Activated CD4-positive, CD25-positive, alpha-beta regulatory T cell treated with anti-CD3 and anti-CD28 coated beads, Interleukin-2, amount 50 U/mL, for 72 hours (primary cell): Measurements from ENCODE around the gene CLEC16A.
"Not testable (repeated sequence)": the region's sequence is repeated elsewhere in the genome, so short reads cannot be mapped to it uniquely, and the experiment has no call there.

ENCODE experiments used
- DNase-seq: peaks from one replicate; pipeline ENCODE4 v3.0.0; 2021

The CLEC16A gene

GRCh38 chr16:11089504-11090124 lies 145.2 kb downstream of the CLEC16A start:
- no peak for DNase-seq

GRCh38 chr16:11090232-11090631 lies 145.9 kb downstream of the CLEC16A start:
- no peak for DNase-seq

GRCh38 chr16:11091021-11091785 lies 146.8 kb downstream of the CLEC16A start:
- DNase-seq, result no peak

GRCh38 chr16:11092788-11093571 lies 148.6 kb downstream of the CLEC16A start:
- no peak for DNase-seq

GRCh38 chr16:11093572-11094074 lies 149.3 kb downstream of the CLEC16A start:
- DNase-seq, result peak; percentile 41

- DNase-seq, result peak; percentile 58
Observed at GRCh38 chr16:11094075-11094856, 149.9 kb downstream of the CLEC16A start.

- no peak for DNase-seq
Observed at GRCh38 chr16:11094857-11095565, 150.6 kb downstream of the CLEC16A start.

GRCh38 chr16:11095935-11096334 lies 151.6 kb downstream of the CLEC16A start:
- no peak for DNase-seq

GRCh38 chr16:11097094-11097786 lies 152.9 kb downstream of the CLEC16A start:
- no peak for DNase-seq

- DNase-seq, result no peak
Observed at GRCh38 chr16:11097787-11098167, 153.4 kb downstream of the CLEC16A start.

- DNase-seq, result no peak
Observed at GRCh38 chr16:11098601-11099390, 154.4 kb downstream of the CLEC16A start.

GRCh38 chr16:11099672-11100205 lies 155.4 kb downstream of the CLEC16A start:
- no peak for DNase-seq

- peak; percentile 57 for DNase-seq
Observed at GRCh38 chr16:11100239-11100750, 155.9 kb downstream of the CLEC16A start.

GRCh38 chr16:11101283-11101682 lies 156.9 kb downstream of the CLEC16A start:
- no peak for DNase-seq

GRCh38 chr16:11101695-11102522 lies 157.5 kb downstream of the CLEC16A start:
- no peak for DNase-seq

GRCh38 chr16:11102523-11102898 lies 158.1 kb downstream of the CLEC16A start:
- no peak for DNase-seq

GRCh38 chr16:11103301-11103700 lies 158.9 kb downstream of the CLEC16A start:
- DNase-seq, result not testable (repeated sequence)

GRCh38 chr16:11104168-11105037 lies 160.0 kb downstream of the CLEC16A start:
- no peak for DNase-seq
